Measurements from ENCODE around the gene ZBTB40.

Gene ZBTB40

GRCh38 chr1:22491995-22492715 lies 40.5 kb downstream of the ZBTB40 start:
- H4K20me1 ChIP-seq (ENCODE audit: insufficient read depth, low read length): peaks cover 36% of the 10 kb centered on the region
- no peak overlapping the region for H2AFZ ChIP-seq (ENCODE audit: low read depth, low read length)
- H3K36me3 ChIP-seq (ENCODE audit: insufficient read depth, low read length): peaks cover 53% of the 10 kb centered on the region

DNA sequence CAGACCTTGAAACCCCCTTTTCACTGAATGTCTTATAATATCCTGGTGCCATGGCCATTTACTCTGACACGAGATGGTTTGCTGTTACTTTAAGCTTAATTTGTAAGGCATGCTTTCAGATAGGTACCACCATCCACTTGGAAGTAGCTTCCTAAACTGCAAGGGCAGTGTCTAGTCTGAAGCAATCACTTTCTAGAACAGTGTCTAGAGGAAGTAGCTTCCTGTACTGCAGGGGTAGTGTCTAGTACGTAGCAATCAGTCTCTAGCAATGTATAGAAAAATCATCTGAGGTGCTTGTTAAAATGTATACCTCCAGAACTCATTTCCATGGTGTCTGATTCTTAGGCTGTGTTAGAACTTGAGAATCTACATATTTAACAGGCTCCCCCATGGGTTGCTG lies 42.5 kb downstream of the ZBTB40 start:
- Histone ChIP-seq H3K27ac (ENCODE audit: low read length) (no peak overlapping the region), H4K20me1 (ENCODE audit: insufficient read depth, low read length) (peaks cover 20% of the 10 kb centered on the region), H3K79me2 (ENCODE audit: insufficient read depth, low read length) (0 out of 2 replicates have a peak, but pooled peaks cover 5% of the 10 kb centered on the region), H3K4me2 (ENCODE audit: insufficient read depth, low read length) (no peak overlapping the region), H3K9ac (ENCODE audit: low read depth, low read length) (no peak overlapping the region), H3K36me3 (ENCODE audit: insufficient read depth, low read length) (peaks cover 57% of the 10 kb centered on the region), H2AFZ (ENCODE audit: low read depth, low read length) (no peak overlapping the region), H3K4me1 (ENCODE audit: insufficient read depth, low read length) (no peaks in the 10 kb centered on the region), H3K27me3 (ENCODE audit: insufficient read depth, low read length, poor library complexity) (no peaks in the 10 kb centered on the region), H3K9me3 (ENCODE audit: insufficient read depth, low read length, severe bottlenecking) (no peaks in the 10 kb centered on the region), H3K4me3 (ENCODE audit: low read depth in 1 of 2, low read length in 2 of 2) (no peak overlapping the region)
- TF ChIP-seq, protein P1, sequence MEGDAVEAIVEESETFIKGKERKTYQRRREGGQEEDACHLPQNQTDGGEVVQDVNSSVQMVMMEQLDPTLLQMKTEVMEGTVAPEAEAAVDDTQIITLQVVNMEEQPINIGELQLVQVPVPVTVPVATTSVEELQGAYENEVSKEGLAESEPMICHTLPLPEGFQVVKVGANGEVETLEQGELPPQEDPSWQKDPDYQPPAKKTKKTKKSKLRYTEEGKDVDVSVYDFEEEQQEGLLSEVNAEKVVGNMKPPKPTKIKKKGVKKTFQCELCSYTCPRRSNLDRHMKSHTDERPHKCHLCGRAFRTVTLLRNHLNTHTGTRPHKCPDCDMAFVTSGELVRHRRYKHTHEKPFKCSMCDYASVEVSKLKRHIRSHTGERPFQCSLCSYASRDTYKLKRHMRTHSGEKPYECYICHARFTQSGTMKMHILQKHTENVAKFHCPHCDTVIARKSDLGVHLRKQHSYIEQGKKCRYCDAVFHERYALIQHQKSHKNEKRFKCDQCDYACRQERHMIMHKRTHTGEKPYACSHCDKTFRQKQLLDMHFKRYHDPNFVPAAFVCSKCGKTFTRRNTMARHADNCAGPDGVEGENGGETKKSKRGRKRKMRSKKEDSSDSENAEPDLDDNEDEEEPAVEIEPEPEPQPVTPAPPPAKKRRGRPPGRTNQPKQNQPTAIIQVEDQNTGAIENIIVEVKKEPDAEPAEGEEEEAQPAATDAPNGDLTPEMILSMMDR (IDR thresholded peaks at IDR 0.05; ENCODE audit: borderline replicate concordance, extremely low read depth, low read length, poor library complexity, severe bottlenecking): no peak
- TF ChIP-seq EZH2 (IDR thresholded peaks at IDR 0.05; ENCODE audit: borderline replicate concordance, low read depth, low read length, severe bottlenecking): no peak
- ATAC-seq (ENCODE audit: insufficient read depth, low read depth) (no peak), DNase-seq (no peak)

More at GRCh38 chr1:22491995-22492715, 40.5 kb downstream of the ZBTB40 start:
- H3K79me2 ChIP-seq (ENCODE audit: insufficient read depth, low read length): peaks cover 19% of the 10 kb centered on the region
- H3K4me3 ChIP-seq (ENCODE audit: low read depth in 1 of 2, low read length in 2 of 2): no peak overlapping the region
- H3K4me2 ChIP-seq (ENCODE audit: insufficient read depth, low read length): no peak overlapping the region
- no peak for TF ChIP-seq EZH2 (IDR thresholded peaks at IDR 0.05; ENCODE audit: borderline replicate concordance, low read depth, low read length, severe bottlenecking)
- TF ChIP-seq, protein P1 (IDR thresholded peaks at IDR 0.05; ENCODE audit: borderline replicate concordance, extremely low read depth, low read length, poor library complexity, severe bottlenecking): no peak
- ATAC-seq (ENCODE audit: insufficient read depth, low read depth): no peak
- H3K27me3 ChIP-seq (ENCODE audit: insufficient read depth, low read length, poor library complexity): no peaks in the 10 kb centered on the region
- no peaks in the 10 kb centered on the region for H3K9me3 ChIP-seq (ENCODE audit: insufficient read depth, low read length, severe bottlenecking)
- DNase-seq: no peak
- H3K4me1 ChIP-seq (ENCODE audit: insufficient read depth, low read length): no peaks in the 10 kb centered on the region
- no peak overlapping the region for H3K9ac ChIP-seq (ENCODE audit: low read depth, low read length)
- no peak overlapping the region for H3K27ac ChIP-seq (ENCODE audit: low read length)

DNA sequence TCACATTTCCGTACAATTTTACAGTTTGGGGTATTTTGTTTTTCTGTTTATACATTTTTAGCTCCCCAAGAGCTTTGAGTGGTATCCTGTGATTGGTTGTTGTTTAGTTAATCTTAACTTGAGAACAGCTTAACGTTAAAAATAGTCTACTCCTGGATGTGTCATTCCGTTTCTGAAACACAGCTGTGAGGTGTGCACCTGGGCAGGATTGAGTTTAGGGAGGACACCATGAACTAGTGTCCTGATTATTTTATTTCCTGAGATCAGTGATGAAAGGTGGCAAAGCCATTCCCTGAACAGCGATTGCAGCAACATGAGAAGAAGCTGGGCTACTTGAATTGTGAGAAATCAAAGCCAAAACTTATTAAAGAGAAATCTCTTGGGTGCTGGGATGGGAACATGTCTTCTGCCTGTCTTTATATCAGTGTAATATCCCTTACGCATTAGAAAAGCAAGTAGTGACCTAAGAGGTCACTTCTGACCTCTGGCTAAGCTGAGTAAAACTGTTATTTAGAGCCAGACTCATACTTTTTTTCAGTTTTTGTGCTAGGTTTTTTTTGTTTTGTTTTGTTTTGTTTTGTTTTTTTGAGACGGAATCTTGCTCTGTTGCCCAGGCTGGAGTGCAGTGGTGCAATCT lies 43.4 kb downstream of the ZBTB40 start:
- Histone ChIP-seq H3K4me3 (ENCODE audit: low read depth in 1 of 2, low read length in 2 of 2) (no peak overlapping the region), H3K36me3 (ENCODE audit: insufficient read depth, low read length) (peaks cover 54% of the 10 kb centered on the region), H2AFZ (ENCODE audit: low read depth, low read length) (no peak overlapping the region), H4K20me1 (ENCODE audit: insufficient read depth, low read length) (peaks cover 16% of the 10 kb centered on the region), H3K27ac (ENCODE audit: low read length) (no peak overlapping the region), H3K27me3 (ENCODE audit: insufficient read depth, low read length, poor library complexity) (no peaks in the 10 kb centered on the region), H3K4me2 (ENCODE audit: insufficient read depth, low read length) (no peak overlapping the region), H3K79me2 (ENCODE audit: insufficient read depth, low read length) (0 out of 2 replicates have a peak, but pooled peaks cover 4% of the 10 kb centered on the region), H3K9me3 (ENCODE audit: insufficient read depth, low read length, severe bottlenecking) (no peaks in the 10 kb centered on the region), H3K4me1 (ENCODE audit: insufficient read depth, low read length) (no peaks in the 10 kb centered on the region), H3K9ac (ENCODE audit: low read depth, low read length) (no peak overlapping the region)
- no peak for TF ChIP-seq EZH2 (IDR thresholded peaks at IDR 0.05; ENCODE audit: borderline replicate concordance, low read depth, low read length, severe bottlenecking)
- TF ChIP-seq, protein P1 (IDR thresholded peaks at IDR 0.05; ENCODE audit: borderline replicate concordance, extremely low read depth, low read length, poor library complexity, severe bottlenecking): no peak
- DNase-seq (no peak), ATAC-seq (ENCODE audit: insufficient read depth, low read depth) (no peak)

Data from DND-41 (cell line).